Neural cell (in vitro differentiated cells): ENCODE results near the gene F2.

ENCODE experiments used
- SMC3 ChIP-seq: fragments of 450-650 bp; conservative IDR thresholded peaks from 2 replicates; pipeline ENCODE4 v1.6.1; 2014; ENCODE audit warnings: antibody characterized with exemption, mild to moderate bottlenecking, moderate library complexity; ENCODE audit not compliant: poor library complexity
- TF ChIP-seq, protein P1 (sequence below): fragments of 450-650 bp; IDR thresholded peaks from 2 replicates; pipeline ENCODE4 v1.5.1; 2014; ENCODE audit warnings: antibody characterized with exemption, mild to moderate bottlenecking, moderate library complexity; ENCODE audit not compliant: poor library complexity, severe bottlenecking

DNA sequence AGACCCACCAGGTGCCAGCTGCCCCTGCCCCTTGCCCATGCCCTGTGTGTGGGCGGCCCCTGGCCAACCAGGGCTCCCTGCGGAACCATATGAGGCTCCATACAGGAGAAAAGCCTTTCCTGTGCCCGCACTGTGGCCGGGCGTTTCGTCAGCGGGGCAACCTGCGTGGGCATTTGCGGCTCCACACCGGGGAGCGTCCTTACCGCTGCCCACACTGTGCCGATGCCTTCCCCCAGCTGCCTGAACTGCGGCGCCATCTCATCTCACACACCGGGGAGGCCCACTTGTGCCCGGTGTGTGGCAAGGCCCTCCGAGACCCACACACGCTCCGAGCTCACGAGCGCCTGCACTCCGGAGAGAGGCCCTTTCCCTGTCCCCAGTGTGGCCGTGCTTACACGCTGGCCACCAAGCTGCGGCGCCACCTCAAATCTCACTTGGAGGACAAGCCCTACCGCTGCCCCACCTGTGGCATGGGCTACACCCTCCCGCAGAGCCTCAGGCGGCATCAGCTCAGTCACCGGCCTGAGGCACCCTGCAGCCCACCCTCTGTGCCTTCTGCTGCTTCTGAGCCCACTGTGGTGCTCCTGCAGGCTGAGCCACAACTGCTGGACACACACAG, 13.8 kb upstream of the F2 start:
- TF ChIP-seq, protein P1, sequence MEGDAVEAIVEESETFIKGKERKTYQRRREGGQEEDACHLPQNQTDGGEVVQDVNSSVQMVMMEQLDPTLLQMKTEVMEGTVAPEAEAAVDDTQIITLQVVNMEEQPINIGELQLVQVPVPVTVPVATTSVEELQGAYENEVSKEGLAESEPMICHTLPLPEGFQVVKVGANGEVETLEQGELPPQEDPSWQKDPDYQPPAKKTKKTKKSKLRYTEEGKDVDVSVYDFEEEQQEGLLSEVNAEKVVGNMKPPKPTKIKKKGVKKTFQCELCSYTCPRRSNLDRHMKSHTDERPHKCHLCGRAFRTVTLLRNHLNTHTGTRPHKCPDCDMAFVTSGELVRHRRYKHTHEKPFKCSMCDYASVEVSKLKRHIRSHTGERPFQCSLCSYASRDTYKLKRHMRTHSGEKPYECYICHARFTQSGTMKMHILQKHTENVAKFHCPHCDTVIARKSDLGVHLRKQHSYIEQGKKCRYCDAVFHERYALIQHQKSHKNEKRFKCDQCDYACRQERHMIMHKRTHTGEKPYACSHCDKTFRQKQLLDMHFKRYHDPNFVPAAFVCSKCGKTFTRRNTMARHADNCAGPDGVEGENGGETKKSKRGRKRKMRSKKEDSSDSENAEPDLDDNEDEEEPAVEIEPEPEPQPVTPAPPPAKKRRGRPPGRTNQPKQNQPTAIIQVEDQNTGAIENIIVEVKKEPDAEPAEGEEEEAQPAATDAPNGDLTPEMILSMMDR, result no peak
- TF ChIP-seq SMC3, result no peak
